ENCODE results near the gene SMARCAD1. TPM values are rescaled to one million over a fixed set of nuclear protein-coding genes. Genes with fewer than 3 reads are reported as not detected.

SMARCAD1 gene
- polyA plus RNA-seq, 1 of the 3 experiments (the other 2 are of a cell fraction) = 10.7 TPM

- H3K4me2 ChIP-seq = 0 out of 2 replicates have a peak overlapping the region, but pooled peaks have one; percentile 3
- no peaks in the 10 kb centered on the region for H3K9me3 ChIP-seq
- ChIA-PET CTCF (no interaction called here), POLR2A (no interaction called here)
- no peak for TF ChIP-seq MAX (IDR thresholded peaks at IDR 0.05; ENCODE audit: low read depth)
- no peak for TF ChIP-seq NRF1 (IDR thresholded peaks at IDR 0.05; ENCODE audit: low read depth, low read length)
- TF ChIP-seq EZH2phosphoT487 (IDR thresholded peaks at IDR 0.05; ENCODE audit: borderline replicate concordance, low read depth) = no peak
- peak; percentile 31; the same call in 1 of the 2 replicates for TF ChIP-seq PBX3 (IDR thresholded peaks at IDR 0.05)
- H3K4me1 ChIP-seq (ENCODE audit: control insufficient read depth in 1 of 2, insufficient read depth in 2 of 2, low read depth in 1 of 2, low read length in 1 of 2) = no peaks in the 10 kb centered on the region; a peak in 1 of 4 replicates
- H4K20me1 ChIP-seq (ENCODE audit: insufficient read depth) = no peaks in the 10 kb centered on the region
- H3K9ac ChIP-seq = no peak overlapping the region
- peak overlapping the region; percentile 28 to 66; a peak in 2 of 4 replicates for H3K27ac ChIP-seq (ENCODE audit: low read depth in 2 of 2, low read length in 1 of 2)
- no peak for DNase-seq
- no peak overlapping the region for H3K4me3 ChIP-seq (ENCODE audit: low read depth in 2 of 2, low read length in 1 of 2)
- H2AFZ ChIP-seq (ENCODE audit: low read depth) = no peak overlapping the region
- no peaks in the 10 kb centered on the region for H3K27me3 ChIP-seq (ENCODE audit: insufficient read depth)
- H3F3A ChIP-seq (replicated peaks; ENCODE audit: insufficient read depth) = peaks cover 19% of the 10 kb centered on the region
- no peaks in the 10 kb centered on the region for H3K9me2 ChIP-seq
- WGBS (ENCODE audit: low lambda C conversion rate) = 53% methylated on average over 5 of the region's 5 CpGs
- no peaks in the 10 kb centered on the region for H3K79me2 ChIP-seq (ENCODE audit: insufficient read depth)
- H3K36me3 ChIP-seq (replicated peaks in 1 of 2; ENCODE audit: control insufficient read depth in 1 of 2, insufficient read depth in 2 of 2, low read length in 1 of 2) = peaks cover 71 to 72% of the 10 kb centered on the region in 2 experiments
Measured at GRCh38 chr4:94262163-94263016, 54.7 kb downstream of the SMARCAD1 start.

- Histone ChIP-seq H4K20me1 (ENCODE audit: insufficient read depth) (no peaks in the 10 kb centered on the region), H3K9me3 (no peaks in the 10 kb centered on the region), H3K4me2 (no peak overlapping the region), H3K36me3 (replicated peaks in 1 of 2; ENCODE audit: control insufficient read depth in 1 of 2, insufficient read depth in 2 of 2, low read length in 1 of 2) (peaks cover 79 to 81% of the 10 kb centered on the region in 2 experiments), H3K4me3 (ENCODE audit: low read depth in 2 of 2, low read length in 1 of 2) (no peak overlapping the region), H3K9me2 (no peaks in the 10 kb centered on the region), H2AFZ (ENCODE audit: low read depth) (no peak overlapping the region), H3K79me2 (ENCODE audit: insufficient read depth) (no peaks in the 10 kb centered on the region), H3F3A (replicated peaks; ENCODE audit: insufficient read depth) (peaks cover 24% of the 10 kb centered on the region), H3K27ac (ENCODE audit: low read depth in 2 of 2, low read length in 1 of 2) (no peak overlapping the region), H3K27me3 (ENCODE audit: insufficient read depth) (no peaks in the 10 kb centered on the region), H3K9ac (no peak overlapping the region), H3K4me1 (ENCODE audit: control insufficient read depth in 1 of 2, insufficient read depth in 2 of 2, low read depth in 1 of 2, low read length in 1 of 2) (no peaks in the 10 kb centered on the region; a peak in 1 of 4 replicates)
- ChIA-PET POLR2A (no interaction called here), CTCF (no interaction called here)
- no peak for DNase-seq
- WGBS (ENCODE audit: low lambda C conversion rate) = 95% methylated on average over 4 of the region's 4 CpGs
- TF ChIP-seq USF1 (IDR thresholded peaks at IDR 0.05; ENCODE audit: borderline replicate concordance, low read depth) (no peak), CHD2 (IDR thresholded peaks at IDR 0.05; ENCODE audit: low read length, partially characterized antibody) (no peak)
Measured at GRCh38 chr4:94267037-94267436, 59.4 kb downstream of the SMARCAD1 start.

GRCh38 chr4:94271248-94271647 lies 63.6 kb downstream of the SMARCAD1 start:
- POLR2A ChIA-PET = no interaction called here
- TF ChIP-seq NRF1 (IDR thresholded peaks at IDR 0.05; ENCODE audit: low read depth, low read length) (no peak), EZH2phosphoT487 (IDR thresholded peaks at IDR 0.05; ENCODE audit: borderline replicate concordance, low read depth) (no peak)
- no peak overlapping the region for H3K4me2 ChIP-seq

More at GRCh38 chr4:94271248-94271647, 63.6 kb downstream of the SMARCAD1 start:
- Histone ChIP-seq H3K9me2 (no peaks in the 10 kb centered on the region), H4K20me1 (ENCODE audit: insufficient read depth) (no peaks in the 10 kb centered on the region), H2AFZ (ENCODE audit: low read depth) (no peak overlapping the region), H3K9ac (no peak overlapping the region), H3F3A (replicated peaks; ENCODE audit: insufficient read depth) (peaks cover 30% of the 10 kb centered on the region), H3K79me2 (ENCODE audit: insufficient read depth) (0 out of 2 replicates have a peak, but pooled peaks cover 4% of the 10 kb centered on the region), H3K4me1 (ENCODE audit: control insufficient read depth in 1 of 2, insufficient read depth in 2 of 2, low read depth in 1 of 2, low read length in 1 of 2) (no peaks in the 10 kb centered on the region), H3K4me3 (ENCODE audit: low read depth in 2 of 2, low read length in 1 of 2) (no peak overlapping the region), H3K36me3 (replicated peaks in 1 of 2; ENCODE audit: control insufficient read depth in 1 of 2, insufficient read depth in 2 of 2, low read length in 1 of 2) (peaks cover 77 to 81% of the 10 kb centered on the region in 2 experiments), H3K27me3 (ENCODE audit: insufficient read depth) (no peaks in the 10 kb centered on the region), H3K9me3 (no peaks in the 10 kb centered on the region), H3K27ac (ENCODE audit: low read depth in 2 of 2, low read length in 1 of 2) (no peak overlapping the region)
- DNase-seq = no peak
- WGBS (ENCODE audit: low lambda C conversion rate) = 98% methylated on average over 2 of the region's 2 CpGs
- CTCF ChIA-PET = no interaction called here
